SK-N-SH (cell line): ENCODE measurements around the gene UCKL1. TPM values are rescaled to one million over a fixed set of nuclear protein-coding genes. Genes with fewer than 3 reads are reported as not detected.

ENCODE experiments used
- CTCF ChIA-PET: fragments of 300-600, 350-600 bp; formaldehyde crosslinking; extraction: SDS; loops from one replicate; lab custom pipeline; 2021; lab: Yijun Ruan, JAX
- POLR2A ChIA-PET: fragments of 350-600 bp; sonication (Branson Sonifier 250); formaldehyde crosslinking; extraction: SDS; loops from one replicate; lab custom pipeline; 2020; ENCODE audit warnings: antibody characterized with exemption, inconsistent platforms; lab: Yijun Ruan, JAX
- DNase-seq: peaks from one replicate; pipeline ENCODE4 v3.0.0; 2012
- H2AFZ ChIP-seq: fragments of 200-600 bp; sonication (generic); 2 replicates; pipeline ENCODE4 v1.8.1; 2016; ENCODE audit warnings: antibody characterized with exemption, mild to moderate bottlenecking, low read depth
- H3F3A ChIP-seq: fragments of 200-600 bp; sonication (generic); replicated peaks from 2 replicates; pipeline ENCODE3; 2016; ENCODE audit warnings: antibody characterized with exemption, mild to moderate bottlenecking; ENCODE audit not compliant: insufficient read depth
- H3K27ac ChIP-seq, 2 experiments: fragments of 200-500 bp in 1 of 2; fragments of 200-600 bp in 1 of 2; sonication (Bioruptor generic) in 1 of 2; sonication (generic), shearing (Covaris generic) in 1 of 2; 2 replicates each; pipeline versions ENCODE4 v1.5.1 to v1.6.1; 2014 to 2016; ENCODE audit warnings: low read depth in 2 of 2, inconsistent platforms in 1 of 2, low read length in 1 of 2, mild to moderate bottlenecking in 1 of 2, mixed read lengths in 1 of 2
- H3K27me3 ChIP-seq: fragments of 200-600 bp; sonication (generic), shearing (Covaris generic); 2 replicates; pipeline ENCODE4 v1.6.1; 2016; ENCODE audit warnings: mixed run types; ENCODE audit not compliant: insufficient read depth
- H3K36me3 ChIP-seq, 2 experiments: fragments of 200-500 bp in 1 of 2; fragments of 200-600 bp in 1 of 2; sonication (Bioruptor generic) in 1 of 2; sonication (generic) in 1 of 2; replicated peaks in 1 of 2; 2 replicates each; pipeline versions ENCODE3 to v1.5.1; 2014 to 2016; ENCODE audit warnings: low read length in 1 of 2, mild to moderate bottlenecking in 1 of 2; ENCODE audit not compliant: insufficient read depth in 2 of 2, control insufficient read depth in 1 of 2
- H3K4me1 ChIP-seq, 2 experiments: fragments of 200-500 bp in 1 of 2; fragments of 200-600 bp in 1 of 2; sonication (Bioruptor generic) in 1 of 2; sonication (generic), shearing (Covaris generic) in 1 of 2; 2 replicates each; pipeline versions ENCODE4 v1.5.1 to v1.6.1; 2014 to 2016; ENCODE audit warnings: low read depth in 1 of 2, low read length in 1 of 2, mixed run types in 1 of 2; ENCODE audit not compliant: insufficient read depth in 2 of 2, control insufficient read depth in 1 of 2
- H3K4me2 ChIP-seq: fragments of 200-600 bp; sonication (generic), shearing (Covaris generic); 2 replicates; pipeline ENCODE4 v1.6.1; 2017; ENCODE audit warnings: mixed run types
- H3K4me3 ChIP-seq, 2 experiments: fragments of 200-500 bp in 1 of 2; fragments of 200-600 bp in 1 of 2; sonication (Bioruptor generic) in 1 of 2; sonication (generic), shearing (Covaris generic) in 1 of 2; 2 replicates each; pipeline versions ENCODE4 v1.5.1 to v1.8.1; 2014 to 2016; ENCODE audit warnings: low read depth in 2 of 2, inconsistent platforms in 1 of 2, low read length in 1 of 2, mild to moderate bottlenecking in 1 of 2, mixed read lengths in 1 of 2, moderate library complexity in 1 of 2
- H3K79me2 ChIP-seq: fragments of 200-600 bp; sonication (generic); 2 replicates; pipeline ENCODE4 v1.8.1; 2017; ENCODE audit warnings: mild to moderate bottlenecking; ENCODE audit not compliant: insufficient read depth
- H3K9ac ChIP-seq: fragments of 200-600 bp; sonication (generic); 2 replicates; pipeline ENCODE4 v1.6.1; 2017; ENCODE audit warnings: mixed run types
- H3K9me2 ChIP-seq: fragments of 200-600 bp; sonication (generic); 2 replicates; pipeline ENCODE4 v1.6.1; 2017; ENCODE audit warnings: mixed run types
- H3K9me3 ChIP-seq: fragments of 200-600 bp; sonication (generic); 2 replicates; pipeline ENCODE4 v1.6.1; 2017; ENCODE audit warnings: mixed run types, mild to moderate bottlenecking, moderate library complexity
- H4K20me1 ChIP-seq: fragments of 200-600 bp; sonication (generic); 2 replicates; pipeline ENCODE4 v1.6.1; 2017; ENCODE audit warnings: mild to moderate bottlenecking, mixed run types; ENCODE audit not compliant: insufficient read depth
- CTCF ChIP-seq: fragments of 200-600 bp; sonication (generic); IDR thresholded peaks from 2 replicates; pipeline ENCODE4 v1.6.1; 2017; ENCODE audit warnings: antibody characterized with exemption, mild to moderate bottlenecking, moderate library complexity
- ELF1 ChIP-seq: IDR thresholded peaks from 2 replicates; pipeline ENCODE4 v1.4.0; 2012
- EP300 ChIP-seq, 2 experiments: IDR thresholded peaks; 2 replicates each; pipeline versions ENCODE4 v1.4.0 to v1.6.1; 2012; ENCODE audit warnings: borderline replicate concordance in 1 of 2, low read depth in 1 of 2, low read length in 1 of 2
- EZH2phosphoT487 ChIP-seq: fragments of 200-600 bp; sonication (generic); IDR thresholded peaks from 2 replicates; pipeline ENCODE4 v1.6.1; 2017; ENCODE audit warnings: low read depth, mixed run types, mild to moderate bottlenecking, antibody characterized with exemption, moderate library complexity, borderline replicate concordance
- FOXM1 ChIP-seq: IDR thresholded peaks from 2 replicates; pipeline ENCODE4 v1.4.0; 2012; ENCODE audit warnings: low read depth, mild to moderate bottlenecking
- JUND ChIP-seq: IDR thresholded peaks from 2 replicates; pipeline ENCODE4 v1.4.0; 2012
- MEF2A ChIP-seq: IDR thresholded peaks from 2 replicates; pipeline ENCODE4 v1.4.0; 2012; ENCODE audit warnings: low read depth, borderline replicate concordance
- MXI1 ChIP-seq: IDR thresholded peaks from 2 replicates; pipeline ENCODE4 v1.6.1; 2012; ENCODE audit warnings: mild to moderate bottlenecking, low read depth, low read length, improper control_type of control experiment
- NFIC ChIP-seq: IDR thresholded peaks from 2 replicates; pipeline ENCODE4 v1.4.0; 2012; ENCODE audit warnings: borderline replicate concordance
- NRF1 ChIP-seq: IDR thresholded peaks from 2 replicates; pipeline ENCODE4 v1.6.1; 2012; ENCODE audit warnings: low read depth, mild to moderate bottlenecking, low read length
- PBX3 ChIP-seq: IDR thresholded peaks from 2 replicates; pipeline ENCODE4; 2012
- TAF1 ChIP-seq: IDR thresholded peaks from 2 replicates; pipeline ENCODE4 v1.6.1; 2012; ENCODE audit warnings: low read depth, mild to moderate bottlenecking, low read length, moderate library complexity, borderline replicate concordance
- TCF12 ChIP-seq: IDR thresholded peaks from 2 replicates; pipeline ENCODE4 v1.4.0; 2012
- TEAD4 ChIP-seq: IDR thresholded peaks from 2 replicates; pipeline ENCODE4 v1.4.0; 2012; ENCODE audit warnings: mild to moderate bottlenecking, borderline replicate concordance; ENCODE audit not compliant: insufficient read depth
- YY1 ChIP-seq: IDR thresholded peaks from 2 replicates; pipeline ENCODE4 v1.4.0; 2012; ENCODE audit warnings: low read depth, mild to moderate bottlenecking
- ZBTB33 ChIP-seq: IDR thresholded peaks from 2 replicates; pipeline ENCODE4 v1.4.0; 2012; ENCODE audit warnings: low read depth, borderline replicate concordance
- WGBS: methylation state at CpG from one replicate; pipeline ENCODE4 v1.1.6; 2017; ENCODE audit warnings: low lambda C conversion rate; 5-methylcytosine and 5-hydroxymethylcytosine counted together
- polyA plus RNA-seq, 3 experiments: library from polyadenylated mRNA; depleted of rRNA; stranded (reverse); fragments of >200 nt; gene quantifications; 2 replicates each; pipeline ENCODE4 v1.2.3, GENCODE V29; 2012

UCKL1 gene
- polyA plus RNA-seq, 1 of the 3 experiments (the other 2 are of a cell fraction), result 71.6 TPM

- DNase-seq, result no peak
These were observed 13.8 kb downstream of the UCKL1 start for GRCh38 chr20:63942250-63942951.

More at GRCh38 chr20:63942250-63942951, 13.8 kb downstream of the UCKL1 start:
- Histone ChIP-seq H3K4me3 (no peak overlapping the region), H3K4me2 (no peak overlapping the region), H4K20me1 (peaks cover 57% of the 10 kb centered on the region), H3K9me2 (no peaks in the 10 kb centered on the region), H3K9me3 (no peaks in the 10 kb centered on the region), H3K27ac (no peak overlapping the region; a peak in 1 of 4 replicates), H3K79me2 (peaks cover 11% of the 10 kb centered on the region; the same call in 1 of the 2 replicates), H3K27me3 (no peaks in the 10 kb centered on the region), H3K4me1 (no peaks in the 10 kb centered on the region; a peak in 1 of 4 replicates), H2AFZ (no peak overlapping the region), H3K36me3 (peaks cover 0 to 54% of the 10 kb centered on the region in 2 experiments), H3F3A (peaks cover 8% of the 10 kb centered on the region), H3K9ac (no peak overlapping the region)
- TF ChIP-seq EP300 (IDR thresholded peaks at IDR 0.05; ENCODE audit: borderline replicate concordance in 1 of 2, low read depth in 1 of 2, low read length in 1 of 2) (no peak), YY1 (no peak), TAF1 (no peak), CTCF (no peak), TCF12 (no peak), EZH2phosphoT487 (no peak), TEAD4 (no peak), FOXM1 (no peak), PBX3 (no peak), MXI1 (no peak), ZBTB33 (no peak), MEF2A (no peak), ELF1 (no peak), NRF1 (no peak), JUND (no peak), NFIC (no peak)
- ChIA-PET POLR2A (no interaction called here), CTCF (interaction anchor here (1.4 to 2.4 kb wide), 3 partner anchors 31 to 167 kb away, joined by 3 to 10 read pairs (median 7); no protein-coding TSS in a partner anchor)
- WGBS, result 94% methylated on average over 30 of the region's 30 CpGs
